ENCODE data around the gene SOS2.

- TF ChIP-seq CTCF (IDR thresholded peaks at IDR 0.05) (no peak), POLR2A (IDR thresholded peaks at IDR 0.05) (no peak)
These were observed 139.3 kb downstream of the SOS2 start for GRCh38 chr14:50092006-50092555.

All from lower leg skin (tissue), 3 donors.